Stromal cell of bone marrow (primary cell): ENCODE data around the gene GPR27.

Source experiments
- DNase-seq: peaks from one replicate; pipeline ENCODE4 v3.0.0-alpha.2; 2012; ENCODE audit warnings: low read depth

Gene GPR27

DNA sequence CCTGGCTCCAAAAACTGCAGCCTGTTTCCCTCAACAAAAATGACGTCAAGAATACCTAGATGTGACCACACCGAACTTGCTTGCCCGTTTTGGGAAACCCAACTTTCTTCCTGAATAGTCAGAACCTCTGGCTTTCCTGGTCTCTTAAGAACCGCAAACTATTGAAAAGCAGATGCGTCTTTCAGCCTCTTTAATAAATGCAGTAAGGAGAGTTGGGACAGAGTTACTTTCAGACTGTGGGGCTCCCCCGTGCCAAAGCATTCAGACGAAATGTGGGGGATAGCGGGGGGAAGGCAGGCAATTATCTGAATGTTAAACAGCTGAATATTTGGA lies 32.5 kb downstream of the GPR27 start:
- no peak for DNase-seq

GRCh38 chr3:71786551-71786950 lies 32.9 kb downstream of the GPR27 start:
- no peak for DNase-seq

- DNase-seq: no peak
Observed at GRCh38 chr3:71787851-71788405, 34.3 kb downstream of the GPR27 start.

GRCh38 chr3:71789922-71790321 lies 36.3 kb downstream of the GPR27 start:
- no peak for DNase-seq

DNA sequence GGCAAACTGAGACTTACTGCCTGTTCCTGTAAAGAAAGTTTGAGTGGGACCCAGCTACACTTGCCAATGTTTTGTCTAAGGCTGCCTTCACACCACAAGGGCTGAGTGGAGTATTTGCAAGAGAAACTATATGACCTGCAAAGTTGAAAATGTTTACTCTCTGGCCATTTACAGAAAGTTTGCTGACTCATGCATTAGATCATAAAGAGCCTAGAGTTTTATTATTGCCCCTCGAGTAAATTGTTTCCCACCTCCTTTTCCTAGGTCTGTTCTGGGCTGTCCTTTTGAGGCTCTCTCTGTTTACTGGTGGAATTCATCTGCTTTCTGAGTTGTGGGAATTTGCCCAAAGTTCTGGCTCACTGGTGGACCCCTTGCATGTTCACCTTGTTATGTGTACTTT lies 38.0 kb downstream of the GPR27 start:
- no peak for DNase-seq

DNA sequence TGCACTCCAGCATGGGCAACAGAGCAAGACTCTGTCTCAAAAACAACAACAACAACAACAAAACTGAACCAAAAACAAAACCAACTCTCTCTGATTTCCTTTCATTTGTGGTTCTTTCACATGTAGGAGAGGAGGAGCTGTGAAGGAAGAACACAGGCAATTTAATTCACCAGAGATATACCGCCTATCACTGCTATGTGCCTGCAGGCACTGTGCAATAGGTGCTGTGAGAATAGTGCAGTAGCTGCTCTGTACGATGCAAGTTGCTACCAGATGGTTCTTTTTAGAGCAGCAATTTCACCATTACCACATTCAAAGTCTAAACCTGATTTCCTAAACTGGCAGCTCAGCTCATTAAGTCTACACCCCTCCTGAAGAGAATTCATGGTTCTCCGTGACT lies 42.6 kb downstream of the GPR27 start:
- no peak for DNase-seq

GRCh38 chr3:71797455-71797854 lies 43.8 kb downstream of the GPR27 start:
- no peak for DNase-seq

DNA sequence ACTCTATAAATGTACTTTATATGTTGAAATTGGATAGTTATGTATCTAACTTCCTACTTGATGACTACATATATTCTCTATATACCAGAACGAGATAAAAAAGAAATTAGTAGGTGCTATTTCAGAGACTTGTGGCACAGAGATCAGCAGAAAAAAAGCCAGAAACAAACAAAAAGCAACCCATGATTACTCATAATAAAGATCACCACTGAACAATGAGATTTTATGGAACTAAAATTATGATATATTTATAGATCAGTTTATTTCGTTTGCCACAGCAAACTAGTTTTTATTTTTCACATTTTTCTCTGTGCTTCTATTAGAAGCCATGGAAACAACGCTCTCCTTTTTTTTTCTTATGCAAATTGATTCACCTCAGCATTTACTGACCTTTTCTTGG lies 46.4 kb downstream of the GPR27 start:
- no peak for DNase-seq

- DNase-seq: no peak
Observed at GRCh38 chr3:71801986-71802385, 48.3 kb downstream of the GPR27 start.

DNA sequence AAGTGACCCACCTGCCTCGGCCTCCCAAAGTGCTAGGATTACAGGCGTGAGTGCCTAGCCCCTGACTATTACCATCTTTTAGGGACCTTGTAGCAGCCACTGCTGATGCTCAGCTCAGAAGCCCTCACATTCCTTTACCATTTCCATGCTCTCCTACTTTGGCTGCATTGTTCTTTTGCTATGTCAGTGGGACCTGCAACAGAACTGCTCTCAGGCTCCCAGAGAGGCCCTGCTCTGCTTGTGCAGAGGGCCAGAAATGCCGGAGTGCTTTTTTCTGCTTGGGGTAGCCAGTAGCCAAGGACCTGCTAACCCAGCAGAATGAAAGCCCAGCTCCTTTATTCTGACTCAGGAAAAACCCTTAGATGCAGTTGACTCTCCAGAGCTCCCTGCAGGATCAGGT lies 49.6 kb downstream of the GPR27 start:
- no peak for DNase-seq

DNA sequence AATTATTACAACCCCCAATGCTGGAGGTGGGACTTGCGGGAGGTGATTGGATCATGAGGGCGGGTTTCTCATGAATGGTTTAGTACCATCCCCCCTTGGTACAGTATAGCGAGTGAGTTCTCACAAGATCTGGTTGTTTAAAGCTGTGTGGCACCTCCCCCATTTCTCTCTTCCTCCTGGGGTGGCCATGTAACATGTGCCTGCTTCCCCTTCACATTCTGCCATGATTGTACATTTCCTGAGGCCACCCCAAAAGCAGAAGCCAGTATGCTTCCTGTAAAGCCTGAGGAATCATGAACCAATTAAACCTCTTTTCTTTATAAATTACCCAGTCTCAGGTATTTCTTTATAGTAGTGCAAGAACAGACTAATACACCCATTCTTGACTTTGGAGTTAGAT lies 51.5 kb downstream of the GPR27 start:
- no peak for DNase-seq

DNA sequence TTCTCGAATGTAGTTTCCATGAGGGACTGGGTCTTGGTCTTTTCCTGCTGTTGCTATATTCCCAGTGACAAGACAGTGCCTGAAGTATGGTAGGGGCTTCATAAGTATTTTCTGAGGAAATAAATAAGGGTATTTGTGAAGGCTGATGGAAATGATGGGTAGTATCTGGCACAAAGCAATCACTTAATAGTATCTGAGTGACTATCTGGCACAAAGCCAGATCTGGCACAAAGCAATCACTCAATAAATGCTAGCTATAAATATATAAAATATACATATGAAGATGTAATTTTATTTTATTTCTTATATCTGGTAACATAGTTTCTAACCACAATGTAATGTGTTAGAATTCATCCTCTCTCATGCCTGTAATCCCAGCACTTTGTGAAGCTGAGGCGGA lies 52.0 kb downstream of the GPR27 start:
- no peak for DNase-seq
